Thyroid gland (tissue), 4 donors: Measurements from ENCODE around the gene ARL14EP.

Experiments
- POLR2A ChIP-seq, 2 donors: fragments of 450-650 bp; IDR thresholded peaks; one replicate each; pipeline ENCODE4 v1.6.1; 2017; ENCODE audit warnings: antibody characterized with exemption in 2 of 2, mild to moderate bottlenecking in 2 of 2, moderate library complexity in 1 of 2
- TF ChIP-seq, protein P1 (sequence below), 6 experiments: fragments of 200-600 bp in 3 of 6; fragments of 450-650 bp in 3 of 6; sonication (generic) in 3 of 6; IDR thresholded peaks; one replicate each; pipeline ENCODE4 v1.5.1; 2016 to 2019; ENCODE audit warnings: antibody characterized with exemption in 6 of 6, mild to moderate bottlenecking in 2 of 6, inconsistent platforms in 1 of 6, moderate library complexity in 1 of 6

- TF ChIP-seq, protein P1, sequence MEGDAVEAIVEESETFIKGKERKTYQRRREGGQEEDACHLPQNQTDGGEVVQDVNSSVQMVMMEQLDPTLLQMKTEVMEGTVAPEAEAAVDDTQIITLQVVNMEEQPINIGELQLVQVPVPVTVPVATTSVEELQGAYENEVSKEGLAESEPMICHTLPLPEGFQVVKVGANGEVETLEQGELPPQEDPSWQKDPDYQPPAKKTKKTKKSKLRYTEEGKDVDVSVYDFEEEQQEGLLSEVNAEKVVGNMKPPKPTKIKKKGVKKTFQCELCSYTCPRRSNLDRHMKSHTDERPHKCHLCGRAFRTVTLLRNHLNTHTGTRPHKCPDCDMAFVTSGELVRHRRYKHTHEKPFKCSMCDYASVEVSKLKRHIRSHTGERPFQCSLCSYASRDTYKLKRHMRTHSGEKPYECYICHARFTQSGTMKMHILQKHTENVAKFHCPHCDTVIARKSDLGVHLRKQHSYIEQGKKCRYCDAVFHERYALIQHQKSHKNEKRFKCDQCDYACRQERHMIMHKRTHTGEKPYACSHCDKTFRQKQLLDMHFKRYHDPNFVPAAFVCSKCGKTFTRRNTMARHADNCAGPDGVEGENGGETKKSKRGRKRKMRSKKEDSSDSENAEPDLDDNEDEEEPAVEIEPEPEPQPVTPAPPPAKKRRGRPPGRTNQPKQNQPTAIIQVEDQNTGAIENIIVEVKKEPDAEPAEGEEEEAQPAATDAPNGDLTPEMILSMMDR (IDR thresholded peaks at IDR 0.05): no peak
- no peak for TF ChIP-seq POLR2A (IDR thresholded peaks at IDR 0.05)
Measured at GRCh38 chr11:30326906-30327305, 4.0 kb downstream of the ARL14EP start.
